Panc1 (cell line): ENCODE measurements around the gene PPA1. TPM values are rescaled to one million over a fixed set of nuclear protein-coding genes. Genes with fewer than 3 reads are reported as not detected.
"Not testable (repeated sequence)": the region's sequence is repeated elsewhere in the genome, so short reads cannot be mapped to it uniquely, and the experiment has no call there.

Source experiments
- ATAC-seq: fragments of 200-7000 bp; cut with Tn5 transposase; 2 replicates; pipeline ENCODE4 v1.9.1; 2020; ENCODE audit warnings: mild to moderate bottlenecking, moderate library complexity
- BruUV-seq: library from RNA; stranded (reverse); fragments of 400-500 nt; replicated peaks from 2 replicates; lab custom pipeline; 2021; lab: Mats Ljungman, UMichigan
- CTCF ChIA-PET: fragments of 300-600 bp; sonication (Branson Sonifier 250); formaldehyde crosslinking; loops from one replicate; lab custom pipeline; 2022; ENCODE audit warnings: antibody characterized with exemption; lab: Charles Lee
- POLR2A ChIA-PET: fragments of 300-600 bp; sonication (Branson Sonifier 250); formaldehyde crosslinking; loops from one replicate; lab custom pipeline; 2022; ENCODE audit warnings: antibody characterized with exemption; lab: Charles Lee
- DNase-seq: peaks from one replicate; pipeline ENCODE4 v3.0.0-alpha.2; 2010; ENCODE audit warnings: low read depth, low spot score
- H3K27ac ChIP-seq: 2 replicates; pipeline ENCODE4 v1.5.1; 2011; ENCODE audit warnings: mild to moderate bottlenecking, low read length, inconsistent platforms
- H3K27me3 ChIP-seq: fragments of 200-500 bp; sonication (Bioruptor generic); 2 replicates; pipeline ENCODE4 v1.6.0; 2014; ENCODE audit warnings: low read length, inconsistent platforms; ENCODE audit not compliant: control insufficient read depth, insufficient read depth
- H3K36me3 ChIP-seq: fragments of 200-500 bp; sonication (Bioruptor generic); 2 replicates; pipeline ENCODE4 v1.5.1; 2014; ENCODE audit warnings: inconsistent platforms, mild to moderate bottlenecking, low read length, moderate library complexity; ENCODE audit not compliant: control insufficient read depth, insufficient read depth
- H3K4me1 ChIP-seq: 2 replicates; pipeline ENCODE4 v1.5.1; 2011; ENCODE audit warnings: inconsistent platforms, mild to moderate bottlenecking, low read length, moderate library complexity; ENCODE audit not compliant: control insufficient read depth, insufficient read depth
- H3K4me3 ChIP-seq, 2 experiments: 2 replicates each; pipeline ENCODE4 v1.5.1; 2011 to 2012; ENCODE audit warnings: low read depth in 2 of 2, low read length in 2 of 2, mild to moderate bottlenecking in 2 of 2, inconsistent platforms in 1 of 2, moderate library complexity in 1 of 2
- H3K9me3 ChIP-seq: fragments of 200-500 bp; sonication (Bioruptor generic); 2 replicates; pipeline ENCODE4 v1.5.1; 2014; ENCODE audit warnings: low read depth, mild to moderate bottlenecking, inconsistent platforms, low read length, moderate library complexity; ENCODE audit not compliant: control insufficient read depth, insufficient read depth
- CTCF ChIP-seq: fragments of 450-650 bp; IDR thresholded peaks from 2 replicates; pipeline ENCODE4 v1.5.1; 2017; ENCODE audit warnings: mild to moderate bottlenecking
- POLR2AphosphoS5 ChIP-seq: IDR thresholded peaks from 2 replicates; pipeline ENCODE4 v1.6.1; 2012; ENCODE audit warnings: mild to moderate bottlenecking, low read depth, low read length, moderate library complexity
- REST ChIP-seq, 2 experiments: IDR thresholded peaks; 2 replicates each; pipeline ENCODE4 v1.6.1; 2011 to 2012; ENCODE audit warnings: low read depth in 2 of 2, control low read depth in 1 of 2, low read length in 1 of 2, mild to moderate bottlenecking in 1 of 2, moderate library complexity in 1 of 2; ENCODE audit not compliant: insufficient read depth in 1 of 2
- SIN3A ChIP-seq: IDR thresholded peaks from 2 replicates; pipeline ENCODE4 v1.6.1; 2012; ENCODE audit warnings: low read depth, mild to moderate bottlenecking, low read length, moderate library complexity, borderline replicate concordance; ENCODE audit not compliant: insufficient read depth
- TCF7L2 ChIP-seq: IDR thresholded peaks from 2 replicates; pipeline ENCODE4 v1.6.1; 2011; ENCODE audit warnings: mild to moderate bottlenecking, low read depth, low read length, inconsistent platforms
- in situ Hi-C: cut with HindIII; loops from 2 replicates; pipeline ENCODE4 v1.10.0; 2016; ENCODE audit warnings: low sequenced_read_pairs, low pct_unique_long_range_greater_than_20kb
- intact Hi-C: fragments of 100-400 bp; cut with micrococcal nuclease; formaldehyde crosslinking; loops from one replicate; pipeline ENCODE4 v1.10.0; 2022; ENCODE audit not compliant: unreplicated experiment
- total RNA-seq: library from RNA; stranded (reverse); gene quantifications from one replicate; pipeline ENCODE4 v1.2.1, GENCODE V29; 2021; ENCODE audit not compliant: unreplicated experiment

PPA1 gene
- total RNA-seq, 1 experiment from 2014 or later = 174 TPM

GRCh38 chr10:70162151-70162891 lies 70.9 kb downstream of the PPA1 start:
- no TSS peak for BruUV-seq
- ChIA-PET CTCF (no interaction called here), POLR2A (no interaction called here)

GRCh38 chr10:70160798-70161197 lies 72.4 kb downstream of the PPA1 start:
- TF ChIP-seq CTCF (no peak), POLR2AphosphoS5 (no peak), TCF7L2 (no peak), SIN3A (no peak), REST (IDR thresholded peaks at IDR 0.05; ENCODE audit: insufficient read depth in 1 of 2, low read depth in 2 of 2, low read length in 1 of 2) (no peak)
- Histone ChIP-seq H3K4me3 (no peak overlapping the region), H3K27me3 (no peaks in the 10 kb centered on the region), H3K9me3 (no peaks in the 10 kb centered on the region), H3K36me3 (peaks cover 32% of the 10 kb centered on the region), H3K4me1 (peaks cover 12% of the 10 kb centered on the region), H3K27ac (no peak overlapping the region)
- in situ Hi-C loops (no loop called here), intact Hi-C loops (no loop called here)
- BruUV-seq = no TSS peak
- POLR2A ChIA-PET = interaction anchor here (0.6 kb wide), 1 partner anchor 31 kb away, joined by 4 read pairs; no protein-coding TSS in a partner anchor
- ATAC-seq = no peak
- CTCF ChIA-PET = no interaction called here
- DNase-seq = no peak

More at GRCh38 chr10:70162151-70162891, 70.9 kb downstream of the PPA1 start:
- Histone ChIP-seq H3K4me1 (peaks cover 12% of the 10 kb centered on the region), H3K27ac (0 out of 2 replicates have a peak overlapping the region, but pooled peaks have one; percentile 14), H3K27me3 (no peaks in the 10 kb centered on the region), H3K9me3 (no peaks in the 10 kb centered on the region), H3K36me3 (peaks cover 29% of the 10 kb centered on the region), H3K4me3 (no peak overlapping the region)
- DNase-seq (no peak), ATAC-seq (no peak)
- TF ChIP-seq CTCF = no peak
- no peak for TF ChIP-seq POLR2AphosphoS5
- TF ChIP-seq SIN3A = no peak
- TF ChIP-seq REST (IDR thresholded peaks at IDR 0.05; ENCODE audit: insufficient read depth in 1 of 2, low read depth in 2 of 2, low read length in 1 of 2) = no peak
- TF ChIP-seq TCF7L2 = no peak
- in situ Hi-C loops (no loop called here), intact Hi-C loops (no loop called here)

DNA sequence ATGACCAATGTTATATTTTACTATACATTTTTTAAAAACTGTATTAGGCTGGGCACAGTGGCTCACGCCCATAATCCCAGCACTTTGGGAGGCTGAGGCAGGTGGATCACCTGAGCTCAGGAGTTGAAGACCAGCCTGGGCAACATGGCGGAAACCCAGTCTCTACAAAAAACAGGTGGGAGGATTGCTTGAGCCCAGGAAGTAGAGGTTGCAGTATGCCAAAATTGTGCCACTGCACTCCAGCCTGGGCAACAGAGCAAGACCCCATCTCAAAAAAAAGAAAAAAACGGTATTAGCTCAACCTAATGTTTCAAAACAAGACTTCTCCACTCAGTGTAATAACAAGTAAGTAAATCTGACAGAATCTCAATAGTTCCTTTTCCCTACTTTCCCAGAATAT lies 73.9 kb downstream of the PPA1 start:
- H3K4me3 ChIP-seq, DNase-seq, in situ Hi-C loops, ATAC-seq, BruUV-seq, H3K27ac ChIP-seq, POLR2A ChIA-PET, H3K27me3 ChIP-seq, intact Hi-C loops, H3K9me3 ChIP-seq: not testable (repeated sequence)
- Histone ChIP-seq H3K4me1 (peaks cover 11% of the 10 kb centered on the region), H3K36me3 (peaks cover 42% of the 10 kb centered on the region)
- CTCF ChIA-PET = interaction anchor here (2.3 kb wide), 1 partner anchor 13 kb away, joined by 8 read pairs; the partner anchor contains the start of gene TYSND1
